Astrocyte of the hippocampus (primary cell): ENCODE results near the gene ZNF487.

Source experiments
- DNase-seq: peaks from one replicate; pipeline ENCODE4 v3.0.0; 2011; ENCODE audit warnings: low read depth, low spot score

The ZNF487 gene

DNA sequence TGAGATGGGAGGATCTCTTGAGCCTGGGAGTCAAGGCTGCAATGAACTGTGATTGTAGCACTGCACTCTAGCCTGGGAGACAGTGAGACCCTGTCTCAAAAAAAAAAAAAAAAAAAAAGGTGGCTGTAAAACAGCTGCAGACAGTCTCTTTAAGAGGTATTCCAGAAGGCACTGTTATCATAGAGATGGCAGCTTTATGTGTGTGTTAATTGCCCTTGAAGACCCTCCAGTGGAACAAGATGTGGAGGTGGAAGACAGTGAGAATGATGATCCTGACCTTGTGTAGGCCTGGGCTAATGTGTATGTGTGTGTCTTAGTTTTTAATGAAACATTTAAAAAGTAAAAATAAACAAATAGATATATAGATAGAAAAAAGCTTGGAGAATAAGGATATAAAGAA is 66.0 kb downstream of the ZNF487 start:
- DNase-seq: no peak

DNA sequence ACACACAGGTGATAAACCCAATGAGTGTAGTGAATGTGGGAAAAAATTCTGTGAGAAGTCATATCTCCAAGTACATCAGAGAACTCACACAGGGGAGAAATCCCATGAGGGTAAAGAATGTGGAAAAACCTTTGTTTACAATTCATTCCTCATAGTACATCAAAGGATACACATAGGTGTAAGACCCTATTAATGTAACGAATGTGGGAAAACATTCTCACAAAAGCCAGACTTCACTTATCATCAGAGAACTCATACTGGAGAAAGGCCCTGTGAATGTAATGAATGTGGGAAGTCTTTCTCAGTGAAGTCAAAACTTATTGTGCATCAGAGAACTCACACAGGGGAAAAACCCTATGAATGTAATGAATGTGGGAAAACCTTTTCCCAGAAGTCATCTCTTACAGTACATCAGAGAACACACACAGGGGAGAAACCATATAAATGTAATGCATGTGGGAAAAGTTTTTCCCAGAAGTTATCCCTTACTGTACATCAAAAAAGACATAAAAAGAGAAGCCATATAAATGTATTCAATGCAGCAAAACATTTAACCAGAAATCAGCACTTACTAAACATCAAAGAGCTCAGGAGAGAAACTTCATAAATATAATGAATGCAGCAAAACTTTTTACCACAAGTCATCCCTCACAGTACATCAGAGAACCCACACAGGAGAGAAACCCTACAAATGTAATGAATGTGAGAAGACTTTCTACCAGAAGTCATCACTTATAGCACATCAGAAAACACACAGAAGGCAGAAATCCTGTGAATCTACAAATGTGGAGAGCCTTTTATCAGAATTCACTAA is 87.7 kb downstream of the ZNF487 start:
- no peak for DNase-seq
